ENCODE measurements around the gene DNM3. TPM values are rescaled to one million over a fixed set of nuclear protein-coding genes. Genes with fewer than 3 reads are reported as not detected.

The DNM3 gene
- total RNA-seq, 1 experiment from 2014 or later, result 0.45 TPM

DNA sequence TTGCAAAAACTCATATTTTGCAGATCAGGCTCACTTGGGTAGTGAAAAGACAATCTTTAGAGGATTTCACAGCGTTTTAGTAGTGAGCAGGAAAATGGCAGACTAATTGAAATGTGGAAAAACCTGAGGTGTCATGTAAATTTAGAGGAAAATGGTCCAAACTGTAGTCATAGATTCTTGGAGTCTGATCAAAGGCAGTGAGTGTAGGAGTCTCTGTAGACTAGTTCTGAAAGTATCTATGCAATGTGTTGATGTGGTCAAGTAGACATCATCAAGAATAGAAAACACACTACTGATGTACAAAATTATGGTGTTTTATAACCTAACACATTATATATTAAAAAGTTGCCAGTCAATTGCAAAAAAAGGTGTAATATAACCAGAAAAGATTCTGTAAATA lies 436.0 kb downstream of the DNM3 start:
- Histone ChIP-seq H3K36me3 (ENCODE audit: insufficient read depth, low read length) (no peaks in the 10 kb centered on the region), H3K4me3 (ENCODE audit: low read length) (no peak overlapping the region), H3K27me3 (ENCODE audit: low read length) (no peaks in the 10 kb centered on the region), H3K9me2 (replicated peaks; ENCODE audit: insufficient read depth, low read length) (no peaks in the 10 kb centered on the region), H3K9me3 (ENCODE audit: low read length) (no peaks in the 10 kb centered on the region), H3K4me1 (ENCODE audit: low read length) (no peaks in the 10 kb centered on the region), H3K79me2 (ENCODE audit: low read length) (no peaks in the 10 kb centered on the region), H3K9ac (ENCODE audit: low read length) (no peak overlapping the region), H3K27ac (ENCODE audit: low read length) (no peak overlapping the region), H2AFZ (ENCODE audit: low read length) (no peak overlapping the region), H4K20me1 (ENCODE audit: insufficient read depth, low read depth, low read length) (no peaks in the 10 kb centered on the region), H3K4me2 (ENCODE audit: low read depth, low read length, poor library complexity, severe bottlenecking) (no peak overlapping the region)
- no peak for DNase-seq

DNA sequence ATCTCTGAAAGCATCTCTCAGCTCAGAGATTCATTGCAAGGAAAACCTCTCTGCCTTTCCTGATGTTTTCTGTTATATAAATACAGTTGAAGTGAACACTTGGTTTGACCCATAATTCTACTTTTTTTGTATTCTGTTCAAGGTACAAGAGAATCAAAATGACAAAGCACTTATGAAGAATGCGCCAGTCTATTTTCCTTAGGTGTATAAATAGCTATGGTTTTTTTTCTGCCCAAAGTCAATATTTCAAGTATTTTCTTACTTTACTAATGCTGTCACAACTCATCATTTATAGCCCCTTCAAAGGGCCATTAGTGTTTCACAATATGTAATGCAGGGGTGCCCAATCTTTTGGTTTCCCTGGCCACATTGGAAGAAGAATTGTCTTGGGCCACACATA lies 436.7 kb downstream of the DNM3 start:
- Histone ChIP-seq H3K9me3 (ENCODE audit: low read length) (no peaks in the 10 kb centered on the region), H3K27ac (ENCODE audit: low read length) (no peak overlapping the region), H2AFZ (ENCODE audit: low read length) (no peak overlapping the region), H3K4me1 (ENCODE audit: low read length) (no peaks in the 10 kb centered on the region), H4K20me1 (ENCODE audit: insufficient read depth, low read depth, low read length) (no peaks in the 10 kb centered on the region), H3K36me3 (ENCODE audit: insufficient read depth, low read length) (no peaks in the 10 kb centered on the region), H3K9ac (ENCODE audit: low read length) (no peak overlapping the region), H3K9me2 (replicated peaks; ENCODE audit: insufficient read depth, low read length) (no peaks in the 10 kb centered on the region), H3K27me3 (ENCODE audit: low read length) (no peaks in the 10 kb centered on the region), H3K79me2 (ENCODE audit: low read length) (no peaks in the 10 kb centered on the region), H3K4me2 (ENCODE audit: low read depth, low read length, poor library complexity, severe bottlenecking) (no peak overlapping the region), H3K4me3 (ENCODE audit: low read length) (no peak overlapping the region)
- DNase-seq, result no peak

DNA sequence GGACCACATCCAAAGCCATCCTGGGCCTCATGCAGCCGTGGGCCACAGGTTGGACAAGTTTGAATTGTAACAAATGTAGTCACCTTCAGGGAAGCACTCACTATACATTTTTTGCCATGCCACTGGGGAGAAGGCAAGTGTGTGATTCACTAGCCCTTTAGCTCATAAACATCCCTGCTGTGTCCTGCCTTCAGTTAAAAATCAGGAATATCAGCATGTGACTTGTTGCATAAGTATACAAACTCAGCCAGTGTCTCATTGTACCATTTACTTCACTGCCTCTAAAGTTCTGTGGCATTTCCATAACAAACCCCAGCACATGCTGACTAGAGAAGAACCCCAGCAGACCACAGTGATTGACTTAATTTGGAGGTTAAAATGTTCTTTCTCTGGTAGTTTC lies 437.2 kb downstream of the DNM3 start:
- H3K4me1 ChIP-seq (ENCODE audit: low read length), result no peaks in the 10 kb centered on the region
- no peaks in the 10 kb centered on the region for H3K79me2 ChIP-seq (ENCODE audit: low read length)
- H4K20me1 ChIP-seq (ENCODE audit: insufficient read depth, low read depth, low read length), result no peaks in the 10 kb centered on the region
- H2AFZ ChIP-seq (ENCODE audit: low read length), result no peak overlapping the region
- no peak overlapping the region for H3K9ac ChIP-seq (ENCODE audit: low read length)
- DNase-seq, result no peak
- H3K27ac ChIP-seq (ENCODE audit: low read length), result no peak overlapping the region
- no peaks in the 10 kb centered on the region for H3K27me3 ChIP-seq (ENCODE audit: low read length)
- H3K9me2 ChIP-seq (replicated peaks; ENCODE audit: insufficient read depth, low read length), result no peaks in the 10 kb centered on the region
- no peak overlapping the region for H3K4me2 ChIP-seq (ENCODE audit: low read depth, low read length, poor library complexity, severe bottlenecking)
- no peaks in the 10 kb centered on the region for H3K36me3 ChIP-seq (ENCODE audit: insufficient read depth, low read length)
- H3K4me3 ChIP-seq (ENCODE audit: low read length), result no peak overlapping the region
- no peaks in the 10 kb centered on the region for H3K9me3 ChIP-seq (ENCODE audit: low read length)

DNA sequence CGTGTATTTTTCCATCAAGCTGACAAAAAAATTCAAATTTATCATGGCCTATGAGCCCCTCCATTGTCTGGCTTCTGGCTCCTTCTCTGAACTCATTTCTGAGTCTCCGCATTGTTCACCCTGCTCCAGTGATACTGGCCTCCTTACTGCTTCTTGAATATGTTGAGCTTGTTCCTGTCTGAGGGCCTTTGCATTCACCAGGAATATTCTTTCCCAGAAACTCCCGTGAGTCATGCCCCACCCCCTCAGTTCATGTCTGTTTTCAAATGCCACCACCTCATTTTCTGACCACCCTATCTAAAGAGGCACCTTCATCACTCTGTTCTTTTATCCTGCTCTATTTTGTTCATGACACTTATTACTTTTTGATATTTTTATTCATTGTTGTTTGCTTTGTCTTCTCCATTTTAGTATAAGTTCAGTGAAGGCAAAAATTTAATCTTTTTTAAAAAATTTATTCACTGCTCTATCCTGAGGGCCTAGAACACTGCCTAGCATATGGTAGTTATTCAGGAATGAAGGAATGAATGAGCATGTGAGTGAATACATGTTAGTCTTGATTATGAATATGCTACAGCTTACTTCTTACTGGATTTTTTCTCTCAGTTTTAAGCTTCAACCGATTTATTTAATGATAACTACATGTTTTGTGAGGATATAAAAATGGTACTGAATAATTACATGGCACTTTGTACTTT lies 438.8 kb downstream of the DNM3 start:
- Histone ChIP-seq H3K9me3 (ENCODE audit: low read length) (no peaks in the 10 kb centered on the region), H3K27ac (ENCODE audit: low read length) (no peak overlapping the region), H3K4me1 (ENCODE audit: low read length) (no peaks in the 10 kb centered on the region), H3K4me2 (ENCODE audit: low read depth, low read length, poor library complexity, severe bottlenecking) (no peak overlapping the region), H3K36me3 (ENCODE audit: insufficient read depth, low read length) (no peaks in the 10 kb centered on the region), H3K4me3 (ENCODE audit: low read length) (no peak overlapping the region), H3K79me2 (ENCODE audit: low read length) (no peaks in the 10 kb centered on the region), H3K9ac (ENCODE audit: low read length) (no peak overlapping the region), H2AFZ (ENCODE audit: low read length) (no peak overlapping the region), H3K27me3 (ENCODE audit: low read length) (no peaks in the 10 kb centered on the region), H4K20me1 (ENCODE audit: insufficient read depth, low read depth, low read length) (no peaks in the 10 kb centered on the region), H3K9me2 (replicated peaks; ENCODE audit: insufficient read depth, low read length) (no peaks in the 10 kb centered on the region)
- DNase-seq, result no peak

DNA sequence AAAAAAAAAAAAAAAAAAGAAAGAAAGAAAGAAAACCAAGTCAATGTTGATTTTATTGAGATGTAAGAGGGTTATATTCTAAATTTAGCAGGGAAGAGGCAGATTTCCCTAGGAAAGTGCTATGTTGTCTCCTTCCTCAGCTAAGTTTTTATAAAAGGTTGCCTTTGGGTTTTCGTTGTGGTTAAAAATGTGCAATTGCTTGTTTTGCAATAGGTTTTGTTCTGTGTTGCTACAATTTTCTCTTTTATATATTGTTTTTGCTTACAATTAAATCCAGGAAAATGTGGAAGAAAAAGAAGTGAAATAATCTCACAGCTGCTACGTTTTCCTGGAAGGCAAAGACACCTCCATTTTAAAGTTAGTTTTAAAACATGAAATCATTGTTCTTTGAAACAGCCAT lies 442.5 kb downstream of the DNM3 start:
- H3K79me2 ChIP-seq (ENCODE audit: low read length), result no peaks in the 10 kb centered on the region

DNA sequence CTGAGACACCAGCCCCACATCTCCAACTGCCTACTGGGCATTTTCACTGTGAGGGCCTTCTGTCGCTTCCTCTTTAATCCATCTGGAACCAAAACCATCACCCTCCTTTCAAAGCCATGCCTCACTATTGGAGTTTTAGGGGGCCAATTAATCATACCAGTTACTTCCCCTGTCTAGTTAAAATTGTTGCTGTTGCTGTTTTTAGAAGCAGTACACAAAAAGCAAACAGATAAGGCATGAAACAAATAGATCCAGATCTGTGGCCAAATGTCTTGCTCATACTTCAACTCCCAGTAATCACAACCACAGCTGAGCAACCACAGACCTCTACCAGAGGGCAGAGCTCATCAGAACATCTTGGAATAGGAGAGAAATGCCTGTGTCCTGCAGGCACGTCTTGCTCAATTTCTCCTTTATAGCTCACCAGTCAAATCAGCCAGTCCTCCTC lies 445.4 kb downstream of the DNM3 start:
- Histone ChIP-seq H3K9ac (ENCODE audit: low read length) (no peak overlapping the region), H3K36me3 (ENCODE audit: insufficient read depth, low read length) (no peaks in the 10 kb centered on the region), H4K20me1 (ENCODE audit: insufficient read depth, low read depth, low read length) (no peaks in the 10 kb centered on the region), H3K4me1 (ENCODE audit: low read length) (no peaks in the 10 kb centered on the region), H3K9me2 (replicated peaks; ENCODE audit: insufficient read depth, low read length) (no peaks in the 10 kb centered on the region), H3K27ac (ENCODE audit: low read length) (no peak overlapping the region), H3K9me3 (ENCODE audit: low read length) (no peaks in the 10 kb centered on the region), H2AFZ (ENCODE audit: low read length) (no peak overlapping the region), H3K4me3 (ENCODE audit: low read length) (no peak overlapping the region), H3K4me2 (ENCODE audit: low read depth, low read length, poor library complexity, severe bottlenecking) (no peak overlapping the region), H3K79me2 (ENCODE audit: low read length) (no peaks in the 10 kb centered on the region), H3K27me3 (ENCODE audit: low read length) (no peaks in the 10 kb centered on the region)
- DNase-seq, result no peak

More for the DNA sequence above, 442.5 kb downstream of the DNM3 start:
- Histone ChIP-seq H3K36me3 (ENCODE audit: insufficient read depth, low read length) (no peaks in the 10 kb centered on the region), H3K9me2 (replicated peaks; ENCODE audit: insufficient read depth, low read length) (no peaks in the 10 kb centered on the region), H3K4me2 (ENCODE audit: low read depth, low read length, poor library complexity, severe bottlenecking) (no peak overlapping the region), H3K9me3 (ENCODE audit: low read length) (no peaks in the 10 kb centered on the region), H3K9ac (ENCODE audit: low read length) (no peak overlapping the region), H2AFZ (ENCODE audit: low read length) (no peak overlapping the region), H3K27me3 (ENCODE audit: low read length) (no peaks in the 10 kb centered on the region), H3K4me3 (ENCODE audit: low read length) (no peak overlapping the region), H3K4me1 (ENCODE audit: low read length) (no peaks in the 10 kb centered on the region), H3K27ac (ENCODE audit: low read length) (no peak overlapping the region), H4K20me1 (ENCODE audit: insufficient read depth, low read depth, low read length) (no peaks in the 10 kb centered on the region)
- DNase-seq, result no peak

DNA sequence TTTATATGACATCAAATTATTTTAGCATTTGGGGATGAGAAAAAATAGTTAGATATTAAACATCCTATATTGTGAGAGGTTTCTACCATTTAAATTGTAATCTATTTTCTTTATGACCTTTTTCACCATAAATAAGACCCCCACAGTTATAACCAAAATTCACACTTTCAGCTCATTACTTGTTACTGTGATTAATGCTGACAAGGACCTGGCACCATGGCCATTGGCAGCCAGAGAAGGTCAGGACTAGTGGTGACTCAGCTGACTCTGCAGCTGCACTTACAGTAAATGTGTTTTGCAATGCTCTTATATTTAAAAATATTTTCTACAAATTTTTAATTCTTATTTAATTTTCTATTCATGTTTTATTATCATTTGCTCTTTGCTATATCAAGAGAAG lies 445.9 kb downstream of the DNM3 start:
- Histone ChIP-seq H3K4me2 (ENCODE audit: low read depth, low read length, poor library complexity, severe bottlenecking) (no peak overlapping the region), H3K4me1 (ENCODE audit: low read length) (no peaks in the 10 kb centered on the region), H3K79me2 (ENCODE audit: low read length) (no peaks in the 10 kb centered on the region), H3K36me3 (ENCODE audit: insufficient read depth, low read length) (no peaks in the 10 kb centered on the region), H4K20me1 (ENCODE audit: insufficient read depth, low read depth, low read length) (no peaks in the 10 kb centered on the region), H3K9me3 (ENCODE audit: low read length) (no peaks in the 10 kb centered on the region), H3K9ac (ENCODE audit: low read length) (no peak overlapping the region), H3K9me2 (replicated peaks; ENCODE audit: insufficient read depth, low read length) (no peaks in the 10 kb centered on the region), H2AFZ (ENCODE audit: low read length) (no peak overlapping the region), H3K27ac (ENCODE audit: low read length) (no peak overlapping the region), H3K27me3 (ENCODE audit: low read length) (no peaks in the 10 kb centered on the region), H3K4me3 (ENCODE audit: low read length) (no peak overlapping the region)
- no peak for DNase-seq

DNA sequence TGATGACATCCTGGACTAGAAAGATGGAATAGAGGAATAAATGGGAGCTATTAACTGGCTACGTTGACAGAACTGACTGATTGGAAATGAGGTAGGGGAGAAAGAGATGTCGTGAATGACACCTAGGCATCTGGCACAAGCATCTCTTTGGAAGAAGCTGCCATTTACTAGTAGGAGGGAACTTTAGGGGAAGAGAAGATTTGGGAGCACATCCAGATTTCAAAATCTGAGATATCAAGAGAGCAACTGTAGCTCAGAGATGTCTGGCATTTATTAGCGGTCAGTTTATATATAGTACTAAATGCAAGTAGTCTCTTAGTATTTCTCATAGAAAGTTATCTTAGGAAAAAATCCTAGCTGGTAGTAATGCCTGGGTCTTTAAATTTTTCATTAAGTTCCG lies 447.3 kb downstream of the DNM3 start:
- H3K4me1 ChIP-seq (ENCODE audit: low read length), result no peaks in the 10 kb centered on the region
- H3K9ac ChIP-seq (ENCODE audit: low read length), result no peak overlapping the region
- no peak overlapping the region for H3K27ac ChIP-seq (ENCODE audit: low read length)

More for the DNA sequence above, 447.3 kb downstream of the DNM3 start:
- H2AFZ ChIP-seq (ENCODE audit: low read length), result no peak overlapping the region
- no peaks in the 10 kb centered on the region for H4K20me1 ChIP-seq (ENCODE audit: insufficient read depth, low read depth, low read length)
- no peak overlapping the region for H3K4me3 ChIP-seq (ENCODE audit: low read length)
- no peak overlapping the region for H3K4me2 ChIP-seq (ENCODE audit: low read depth, low read length, poor library complexity, severe bottlenecking)
- no peaks in the 10 kb centered on the region for H3K9me2 ChIP-seq (replicated peaks; ENCODE audit: insufficient read depth, low read length)
- no peaks in the 10 kb centered on the region for H3K27me3 ChIP-seq (ENCODE audit: low read length)
- no peaks in the 10 kb centered on the region for H3K36me3 ChIP-seq (ENCODE audit: insufficient read depth, low read length)
- DNase-seq, result no peak
- no peaks in the 10 kb centered on the region for H3K9me3 ChIP-seq (ENCODE audit: low read length)
- H3K79me2 ChIP-seq (ENCODE audit: low read length), result no peaks in the 10 kb centered on the region
